Skin of body (tissue), 2 donors: ENCODE measurements around the gene SLC35B2. TPM values are rescaled to one million over a fixed set of nuclear protein-coding genes. Genes with fewer than 3 reads are reported as not detected.

Source experiments
- DNase-seq: peaks from one replicate; lab custom pipeline; 2025; lab: John Stamatoyannopoulos, UW
- total RNA-seq: library from RNA; depleted of rRNA; stranded (reverse); fragments of >200 nt; gene quantifications from one replicate; pipeline ENCODE4 v1.2.3, GENCODE V29; 2014

Gene SLC35B2
- total RNA-seq, 1 donor from 2014 or later = 26.1 TPM

DNA sequence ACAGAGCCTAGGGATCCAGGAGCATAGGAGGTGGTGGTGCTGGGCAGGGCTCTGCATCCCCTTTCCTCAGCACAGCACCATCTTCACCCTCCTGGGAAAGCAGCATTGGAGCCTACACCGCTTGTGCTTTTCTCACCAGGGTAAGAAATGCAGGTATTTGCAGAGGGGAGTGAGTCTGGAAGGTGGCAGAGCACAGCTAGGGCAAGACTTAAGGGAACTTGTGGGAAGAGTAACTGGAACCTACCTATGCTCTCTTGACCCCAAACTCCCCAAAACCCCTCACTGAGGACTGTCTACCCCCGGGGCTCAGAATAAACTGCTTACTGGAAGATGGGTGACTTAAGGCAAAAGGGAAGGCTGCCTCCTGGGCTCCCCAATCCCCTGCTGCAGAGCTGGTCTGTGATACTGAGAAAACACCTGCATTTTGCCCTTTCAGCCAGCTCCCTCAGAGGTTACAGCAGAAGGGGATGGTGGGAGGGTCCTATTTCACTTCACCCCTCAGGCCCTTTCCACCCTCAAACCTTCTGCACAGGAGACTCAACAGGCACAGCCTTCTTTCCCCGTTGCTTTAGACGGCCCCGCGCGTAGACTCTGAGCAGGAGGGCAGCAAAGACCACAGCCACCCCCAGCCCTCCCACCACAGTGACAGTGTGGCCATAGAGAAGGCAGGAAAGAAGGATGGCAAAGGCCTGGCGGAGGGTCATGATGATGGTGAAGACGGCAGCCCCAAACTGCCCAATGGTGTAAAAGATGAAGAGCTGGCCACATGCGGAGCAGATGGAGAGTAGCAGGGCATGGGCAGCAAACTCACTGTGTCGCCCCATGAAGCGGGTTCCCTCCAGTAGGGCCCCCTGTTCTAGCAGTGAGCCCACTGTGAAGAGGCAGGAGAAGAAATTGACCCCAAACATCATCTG lies 2.9 kb downstream of the SLC35B2 start:
- no peak for DNase-seq

DNA sequence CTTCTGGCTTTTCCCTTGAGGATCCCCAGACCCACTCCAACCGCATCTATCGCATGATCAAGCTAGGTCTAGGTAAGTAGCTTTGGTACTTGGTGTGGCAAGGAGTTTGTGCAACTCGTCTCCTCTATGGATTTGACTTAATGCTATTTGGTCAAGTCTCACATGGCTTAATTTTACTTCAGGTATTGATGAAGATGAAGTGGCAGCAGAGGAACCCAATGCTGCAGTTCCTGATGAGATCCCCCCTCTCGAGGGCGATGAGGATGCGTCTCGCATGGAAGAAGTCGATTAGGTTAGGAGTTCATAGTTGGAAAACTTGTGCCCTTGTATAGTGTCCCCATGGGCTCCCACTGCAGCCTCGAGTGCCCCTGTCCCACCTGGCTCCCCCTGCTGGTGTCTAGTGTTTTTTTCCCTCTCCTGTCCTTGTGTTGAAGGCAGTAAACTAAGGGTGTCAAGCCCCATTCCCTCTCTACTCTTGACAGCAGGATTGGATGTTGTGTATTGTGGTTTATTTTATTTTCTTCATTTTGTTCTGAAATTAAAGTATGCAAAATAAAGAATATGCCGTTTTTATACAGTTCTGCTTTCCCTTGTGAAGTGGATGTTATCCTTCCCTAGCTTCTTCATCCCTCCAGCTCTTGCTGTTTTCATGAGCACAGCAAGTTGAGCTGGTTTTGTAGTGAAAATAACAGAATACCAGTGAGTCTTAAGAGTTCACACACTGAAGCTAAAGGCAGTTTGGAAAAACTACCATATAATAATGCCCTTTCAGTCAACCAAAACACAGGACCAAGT lies 3.8 kb downstream of the SLC35B2 start:
- no peak for DNase-seq

DNA sequence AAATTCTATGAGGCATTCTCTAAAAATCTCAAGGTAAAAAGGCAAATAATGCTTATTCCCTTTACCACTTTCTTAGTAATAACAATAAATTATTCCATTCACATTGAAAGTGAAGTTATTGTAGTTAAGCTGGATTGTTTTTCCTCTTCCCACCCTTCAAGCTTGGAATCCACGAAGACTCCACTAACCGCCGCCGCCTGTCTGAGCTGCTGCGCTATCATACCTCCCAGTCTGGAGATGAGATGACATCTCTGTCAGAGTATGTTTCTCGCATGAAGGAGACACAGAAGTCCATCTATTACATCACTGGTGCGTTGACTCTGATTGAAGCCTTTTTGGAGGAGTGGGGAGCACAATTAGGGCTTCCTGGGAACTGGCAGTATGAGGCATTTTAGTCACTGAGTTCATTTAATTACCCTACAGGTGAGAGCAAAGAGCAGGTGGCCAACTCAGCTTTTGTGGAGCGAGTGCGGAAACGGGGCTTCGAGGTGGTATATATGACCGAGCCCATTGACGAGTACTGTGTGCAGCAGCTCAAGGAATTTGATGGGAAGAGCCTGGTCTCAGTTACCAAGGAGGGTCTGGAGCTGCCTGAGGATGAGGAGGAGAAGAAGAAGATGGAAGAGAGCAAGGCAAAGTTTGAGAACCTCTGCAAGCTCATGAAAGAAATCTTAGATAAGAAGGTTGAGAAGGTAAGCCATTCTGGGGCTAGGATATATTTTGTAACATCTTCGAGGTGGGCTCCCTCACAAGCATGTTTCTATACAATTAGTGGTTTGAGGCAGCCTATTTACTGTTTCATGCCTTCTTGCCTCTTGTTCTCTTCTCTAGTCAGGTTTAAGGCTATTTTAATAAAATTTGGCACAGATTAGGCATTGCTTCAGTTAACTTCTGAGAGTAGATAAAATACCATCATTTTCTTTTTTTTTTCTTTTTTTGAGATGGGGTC lies 5.5 kb downstream of the SLC35B2 start:
- DNase-seq = no peak

DNA sequence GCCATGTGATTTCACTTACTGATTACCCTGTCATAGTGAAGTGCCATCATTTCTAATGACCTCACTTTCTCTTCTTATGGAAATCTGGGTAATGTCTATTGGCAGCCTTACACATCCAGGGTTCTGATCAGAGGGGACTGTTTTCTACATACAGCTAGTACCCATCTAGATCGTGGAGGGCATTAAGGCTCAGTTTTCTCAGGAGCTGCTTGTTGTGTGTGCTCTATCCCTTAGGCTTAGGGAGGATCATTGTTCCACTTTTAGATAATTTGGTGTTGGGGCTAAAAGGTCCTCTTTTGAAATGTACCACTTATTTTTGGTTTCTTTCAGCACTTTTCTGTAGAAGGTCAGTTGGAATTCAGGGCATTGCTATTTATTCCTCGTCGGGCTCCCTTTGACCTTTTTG lies 6.6 kb downstream of the SLC35B2 start:
- no peak for DNase-seq

DNA sequence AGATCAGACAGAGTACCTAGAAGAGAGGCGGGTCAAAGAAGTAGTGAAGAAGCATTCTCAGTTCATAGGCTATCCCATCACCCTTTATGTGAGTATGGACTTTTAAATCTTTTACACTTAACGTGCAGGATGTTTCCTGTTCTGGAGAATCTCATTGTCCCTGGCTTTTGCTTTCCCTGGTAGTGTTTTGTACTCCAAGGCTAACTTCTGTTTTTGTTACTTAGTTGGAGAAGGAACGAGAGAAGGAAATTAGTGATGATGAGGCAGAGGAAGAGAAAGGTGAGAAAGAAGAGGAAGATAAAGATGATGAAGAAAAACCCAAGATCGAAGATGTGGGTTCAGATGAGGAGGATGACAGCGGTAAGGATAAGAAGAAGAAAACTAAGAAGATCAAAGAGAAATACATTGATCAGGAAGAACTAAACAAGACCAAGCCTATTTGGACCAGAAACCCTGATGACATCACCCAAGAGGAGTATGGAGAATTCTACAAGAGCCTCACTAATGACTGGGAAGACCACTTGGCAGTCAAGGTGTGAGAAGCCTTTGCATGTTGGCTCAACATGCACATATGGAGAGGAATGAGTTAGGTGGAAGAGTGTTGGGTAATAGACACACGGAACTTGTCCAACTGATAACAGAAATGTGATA lies 7.1 kb downstream of the SLC35B2 start:
- DNase-seq = no peak

DNA sequence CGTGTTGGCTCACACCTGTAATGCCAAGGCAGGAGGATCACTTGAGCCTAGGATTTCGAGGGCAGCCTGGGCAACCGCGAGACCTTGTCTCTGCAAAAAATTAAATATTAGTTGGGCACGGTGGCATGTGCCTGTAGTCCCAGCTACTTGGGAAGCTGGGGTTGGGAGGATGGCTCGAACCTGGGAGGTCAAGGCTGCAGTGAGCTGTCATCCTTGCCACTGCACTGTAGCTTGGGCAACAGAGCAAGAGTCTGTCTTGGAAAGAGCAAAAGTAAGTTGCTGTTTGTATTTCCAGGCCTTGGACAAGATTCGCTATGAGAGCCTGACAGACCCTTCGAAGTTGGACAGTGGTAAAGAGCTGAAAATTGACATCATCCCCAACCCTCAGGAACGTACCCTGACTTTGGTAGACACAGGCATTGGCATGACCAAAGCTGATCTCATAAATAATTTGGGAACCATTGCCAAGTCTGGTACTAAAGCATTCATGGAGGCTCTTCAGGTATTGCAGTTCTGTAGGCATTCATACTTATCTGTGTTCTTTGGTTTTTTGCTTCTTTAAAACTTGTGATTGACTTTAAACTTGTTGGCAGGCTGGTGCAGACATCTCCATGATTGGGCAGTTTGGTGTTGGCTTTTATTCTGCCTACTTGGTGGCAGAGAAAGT lies 8.1 kb downstream of the SLC35B2 start:
- DNase-seq = no peak

DNA sequence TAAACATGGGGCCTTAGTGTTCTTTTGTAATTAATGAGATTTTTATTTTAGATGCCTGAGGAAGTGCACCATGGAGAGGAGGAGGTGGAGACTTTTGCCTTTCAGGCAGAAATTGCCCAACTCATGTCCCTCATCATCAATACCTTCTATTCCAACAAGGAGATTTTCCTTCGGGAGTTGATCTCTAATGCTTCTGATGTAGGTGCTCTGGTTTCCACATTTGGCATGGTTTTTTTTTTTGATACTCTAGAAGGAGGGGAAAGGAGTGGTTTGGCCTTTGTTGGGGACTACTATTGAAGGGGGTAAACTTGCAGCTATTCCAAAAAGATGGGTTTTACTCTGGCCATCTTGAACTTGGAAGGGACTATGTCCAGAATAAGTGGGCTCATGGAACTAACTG lies 8.7 kb downstream of the SLC35B2 start:
- no peak for DNase-seq

DNA sequence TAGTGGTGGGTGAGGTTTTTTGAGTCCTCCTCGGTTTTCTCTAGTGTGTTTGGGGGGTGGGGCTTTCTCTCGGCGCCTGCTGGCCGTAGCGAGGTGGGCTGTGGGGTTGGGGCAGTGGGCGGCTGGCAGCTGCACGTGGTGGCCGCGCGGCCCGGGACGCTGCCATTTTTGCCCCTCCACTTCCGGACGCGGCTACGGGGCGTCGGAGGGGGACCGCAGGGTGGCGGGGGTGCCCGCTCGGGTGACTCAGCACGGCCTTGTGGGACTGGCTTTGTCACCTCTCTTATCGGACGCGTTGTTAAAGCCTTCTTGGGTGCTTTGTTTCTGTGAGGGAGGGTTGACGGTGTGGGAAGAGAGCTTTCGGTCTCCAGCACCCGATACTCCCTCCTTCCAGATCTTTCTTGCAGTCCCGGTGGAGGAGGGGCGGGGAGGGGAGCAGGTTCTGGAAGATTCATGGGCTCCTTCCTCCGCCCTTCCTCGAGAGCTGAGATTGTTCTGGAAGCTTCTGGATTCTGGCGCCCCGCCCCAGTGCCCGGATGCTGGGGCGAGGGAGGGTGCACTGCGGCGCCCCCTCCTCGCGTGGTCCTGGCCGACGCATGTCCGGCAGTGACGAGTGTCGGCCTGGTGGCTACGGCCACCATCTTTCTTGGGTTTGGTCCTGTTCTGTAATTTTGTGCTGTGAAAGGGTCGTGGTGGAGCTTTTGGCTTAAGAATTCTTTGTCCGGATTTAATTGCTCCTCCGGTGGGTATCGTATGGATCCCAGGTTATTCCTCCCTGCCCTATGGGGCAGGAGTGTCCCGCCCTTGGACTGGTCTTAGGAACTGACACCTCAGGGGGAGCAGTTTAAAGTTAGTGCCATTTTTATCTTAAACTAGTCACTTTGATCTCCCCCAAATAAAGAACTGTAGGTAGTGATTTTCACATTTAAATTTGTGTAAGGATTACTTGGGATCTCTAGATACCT lies 9.7 kb downstream of the SLC35B2 start:
- no peak for DNase-seq

DNA sequence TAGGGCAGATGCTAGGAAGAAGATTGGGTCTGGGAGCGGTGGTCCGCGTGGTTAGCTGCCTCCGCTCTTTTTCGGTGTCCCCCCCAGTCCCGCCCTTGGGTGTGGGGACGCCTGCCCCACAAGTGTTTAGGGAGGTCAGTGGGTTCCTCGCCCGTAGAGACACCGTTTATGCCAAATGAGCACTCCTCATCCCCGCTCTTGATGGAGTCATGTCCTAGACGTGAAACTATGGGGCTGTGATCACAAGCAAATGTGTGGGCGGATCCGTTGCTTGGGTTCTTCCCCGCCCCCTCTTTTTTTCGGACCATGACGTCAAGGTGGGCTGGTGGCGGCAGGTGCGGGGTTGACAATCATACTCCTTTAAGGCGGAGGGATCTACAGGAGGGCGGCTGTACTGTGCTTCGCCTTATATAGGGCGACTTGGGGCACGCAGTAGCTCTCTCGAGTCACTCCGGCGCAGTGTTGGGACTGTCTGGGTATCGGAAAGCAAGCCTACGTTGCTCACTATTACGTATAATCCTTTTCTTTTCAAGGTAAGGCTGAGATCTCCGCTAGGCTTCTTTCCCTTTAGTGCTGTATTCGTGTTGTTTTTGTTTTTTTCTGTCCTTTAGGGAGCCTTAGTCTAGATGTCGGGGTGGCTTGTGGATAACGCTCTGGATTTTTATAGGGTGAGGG lies 10.5 kb downstream of the SLC35B2 start, which contains the start of gene HSP90AB1:
TSS of gene HSP90AB1 (plus strand) at position 439 of the 675 bp plus-strand sequence. CDS start 1,529 bp downstream, outside the sequence.
- DNase-seq = peak; percentile 93

DNA sequence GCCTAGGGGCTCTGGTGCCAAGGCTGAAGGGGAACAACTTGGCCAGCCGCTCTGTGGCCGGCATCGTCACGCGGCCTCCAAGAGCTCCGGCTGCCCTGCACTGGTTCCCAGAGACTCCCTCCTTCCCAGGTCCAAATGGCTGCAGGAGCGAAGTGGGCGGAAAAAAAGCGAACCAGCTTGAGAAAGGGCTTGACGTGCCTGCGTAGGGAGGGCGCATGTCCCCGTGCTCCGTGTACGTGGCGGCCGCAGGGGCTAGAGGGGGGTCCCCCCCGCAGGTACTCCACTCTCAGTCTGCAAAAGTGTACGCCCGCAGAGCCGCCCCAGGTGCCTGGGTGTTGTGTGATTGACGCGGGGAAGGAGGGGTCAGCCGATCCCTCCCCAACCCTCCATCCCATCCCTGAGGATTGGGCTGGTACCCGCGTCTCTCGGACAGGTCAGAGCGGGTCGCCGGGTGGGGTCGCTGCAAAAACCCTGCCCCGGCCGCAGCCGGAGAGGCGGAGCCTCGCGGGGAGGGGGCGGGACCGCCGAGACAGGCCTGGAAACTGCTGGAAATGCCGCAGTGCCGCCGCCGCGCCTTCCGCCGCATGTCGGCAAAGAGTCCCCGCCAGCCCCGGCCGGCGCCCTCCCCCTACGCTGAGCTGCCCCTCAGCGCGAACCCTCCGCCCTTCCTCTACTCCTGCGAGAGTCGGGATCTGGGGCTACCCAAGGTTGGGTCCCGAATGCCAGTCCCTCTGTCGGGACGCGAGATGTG lies 11.2 kb downstream of the SLC35B2 start:
- DNase-seq = peak; percentile 74

DNA sequence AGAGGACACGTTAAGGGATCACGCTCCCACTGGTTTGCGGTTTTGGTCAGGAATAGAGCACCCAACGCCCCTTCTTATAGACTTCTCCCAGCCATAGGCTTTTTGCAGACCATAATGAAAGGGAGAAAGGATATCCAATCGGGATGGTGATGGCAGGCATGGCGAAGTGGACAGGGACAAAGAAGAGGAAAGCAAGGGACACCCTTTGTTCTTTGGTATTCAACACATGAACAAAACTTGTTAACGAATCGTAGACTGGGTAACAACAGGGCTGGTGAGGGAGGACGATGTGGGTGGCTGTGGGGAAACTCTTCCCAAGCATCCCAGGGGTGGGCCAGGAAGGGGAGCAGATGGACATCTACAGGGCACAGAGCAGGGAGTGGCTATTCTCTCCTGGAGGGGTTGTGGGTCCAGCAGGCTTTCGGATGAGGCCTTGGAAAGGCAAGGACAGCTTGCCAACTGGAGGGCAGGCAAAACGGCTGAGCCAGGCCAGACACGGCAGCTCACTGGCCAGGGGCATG lies 11.9 kb downstream of the SLC35B2 start:
- no peak for DNase-seq

DNA sequence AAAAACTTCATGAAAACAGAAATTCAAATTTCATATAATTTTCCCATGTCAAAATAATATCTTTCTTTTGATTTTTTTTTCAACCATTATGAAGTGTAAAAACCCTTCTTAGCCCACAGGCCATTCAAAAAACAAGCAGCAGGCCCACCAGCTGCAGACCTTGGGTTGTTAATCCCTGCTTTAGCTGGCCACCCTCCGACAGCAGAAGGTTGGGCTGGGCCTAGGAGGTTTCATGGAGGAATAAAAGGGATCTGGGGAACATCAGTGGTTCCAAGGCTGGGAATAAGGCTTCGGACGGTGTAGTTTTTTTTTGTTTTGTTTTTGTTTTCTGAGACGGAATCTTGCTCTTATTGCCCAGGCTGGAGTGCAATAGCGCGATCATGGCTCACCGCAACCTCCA lies 14.0 kb downstream of the SLC35B2 start:
- no peak for DNase-seq

DNA sequence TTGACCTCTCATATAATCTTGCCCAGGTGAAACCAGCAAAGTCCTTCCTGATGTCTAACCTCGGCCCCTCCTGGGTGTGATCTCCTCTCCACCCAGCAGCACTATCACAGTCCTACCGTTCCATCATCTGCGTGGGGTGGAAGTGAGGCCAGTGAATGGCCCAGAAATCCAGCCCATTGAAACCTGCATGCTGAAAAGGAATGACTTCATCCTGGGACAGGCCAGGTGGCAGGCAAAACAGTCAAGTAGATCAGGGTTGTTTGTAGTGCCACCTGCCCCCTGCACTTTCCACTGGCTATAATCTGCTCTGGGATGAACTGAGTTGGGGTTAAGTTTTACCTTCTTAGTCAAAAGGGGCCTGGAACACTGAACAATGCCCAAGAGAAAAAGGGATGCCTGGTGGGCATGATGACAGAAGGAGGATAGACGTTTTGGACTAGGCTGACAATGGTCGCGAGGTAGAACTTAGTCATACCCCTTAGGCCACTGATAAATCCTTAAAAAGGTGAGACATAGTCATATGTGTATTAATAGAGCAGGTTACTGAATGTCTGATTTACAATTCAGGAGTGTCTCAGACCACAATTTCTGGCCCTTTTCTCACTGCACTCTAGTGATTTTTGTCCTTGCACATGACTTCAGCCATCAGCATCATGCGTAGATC lies 18.5 kb downstream of the SLC35B2 start:
- no peak for DNase-seq

DNA sequence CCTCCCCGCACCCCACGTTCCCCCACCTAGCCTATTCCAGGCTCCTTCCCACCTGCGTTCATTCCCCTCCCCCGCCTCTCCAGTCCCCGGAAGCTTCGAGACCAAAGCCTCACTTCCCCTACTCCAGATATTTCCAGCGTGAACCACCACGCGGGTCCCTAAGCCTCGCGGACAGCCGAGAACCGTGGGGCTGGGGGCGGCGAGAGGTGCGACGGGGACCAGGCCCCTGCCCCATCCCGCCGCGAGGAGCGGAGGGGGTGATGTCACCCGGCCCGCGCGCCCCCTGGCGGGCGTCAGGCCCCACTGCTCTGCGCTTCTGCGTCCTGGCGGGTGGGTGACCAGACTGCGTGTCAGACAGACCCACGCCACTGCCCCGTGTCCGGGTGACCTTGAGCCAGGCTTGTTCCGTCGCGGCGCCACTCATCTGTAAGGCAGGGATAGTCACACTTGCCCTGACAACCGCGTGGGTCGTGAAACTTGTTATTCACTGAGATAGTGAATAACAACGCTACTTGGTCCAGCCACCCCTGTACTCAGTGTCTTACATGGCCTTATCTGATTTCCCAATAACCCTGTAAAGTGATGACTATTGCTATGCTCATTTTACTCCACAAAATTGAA lies 19.4 kb downstream of the SLC35B2 start:
- DNase-seq = peak; percentile 58

DNA sequence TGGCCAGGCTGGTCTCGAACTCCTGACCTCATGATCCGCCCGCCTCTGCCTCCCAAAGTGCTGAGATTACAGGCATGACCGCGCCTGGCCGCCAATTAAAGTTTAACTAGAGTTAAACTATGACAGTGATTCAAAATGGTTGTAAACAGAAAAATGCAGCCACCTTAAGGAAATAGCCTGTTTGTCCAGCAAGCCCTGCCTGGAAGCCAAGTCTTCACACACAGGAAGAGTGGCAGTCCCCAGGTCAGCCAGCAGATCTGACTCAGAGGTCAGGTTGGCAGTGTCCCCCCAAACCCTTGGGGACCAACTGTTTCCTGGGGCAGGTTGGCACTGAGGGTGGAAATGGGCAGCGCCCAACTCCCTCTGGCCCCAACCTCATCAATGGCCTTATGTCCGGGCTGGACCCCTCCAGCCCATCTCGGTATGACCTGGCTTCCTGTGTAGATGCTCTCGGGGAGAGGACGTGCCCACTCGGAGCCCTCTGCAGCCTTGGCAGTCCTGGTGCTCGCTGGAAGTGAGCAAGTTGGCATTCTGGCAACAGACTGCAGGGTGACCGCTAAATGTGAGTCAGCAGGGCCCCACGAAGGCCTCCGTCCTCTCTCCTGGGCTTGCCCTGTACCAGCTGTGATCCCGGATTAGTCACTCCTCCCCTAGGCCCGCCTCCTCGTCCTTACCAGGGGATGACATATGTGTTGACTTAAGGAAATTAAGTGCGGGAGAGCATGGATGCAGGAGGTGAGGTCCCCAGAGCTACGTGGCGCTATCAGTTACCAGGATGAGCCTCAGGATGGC lies 20.1 kb downstream of the SLC35B2 start:
- DNase-seq = peak; percentile 79
